A375 (cell line): ENCODE measurements around the gene CASP8AP2. TPM values are rescaled to one million over a fixed set of nuclear protein-coding genes. Genes with fewer than 3 reads are reported as not detected.

Experiments
- small RNA-seq: library from RNA; depleted of rRNA; stranded (forward); fragments of <200 nt; gene quantifications from one replicate; pipeline ENCODE3, GENCODE V24; 2014
- total RNA-seq: library from RNA; depleted of rRNA; stranded (reverse); fragments of >200 nt; shearing (Covaris generic); gene quantifications from 2 replicates; pipeline ENCODE4 v1.2.3, GENCODE V29; 2014; rRNA removed

The CASP8AP2 gene
- 9.7 and 11.0 TPM in 2 replicates for total RNA-seq

GRCh38 chr6:89829472-89830169 lies at the start of gene CASP8AP2:
Gene CASP8AP2 (plus strand): TSS chr6:89829880.

GRCh38 chr6:89819336-89820130 lies 10.1 kb upstream of the CASP8AP2 start, which contains the start of gene MDN1:
Gene MDN1 (minus strand): TSS chr6:89819794. CDS start chr6:89819607, 187 bp downstream.

GRCh38 chr6:89894169-89894568 lies 64.5 kb downstream of the CASP8AP2 start, which contains the start of gene GJA10:
Gene GJA10 (plus strand): TSS chr6:89894469. CDS start chr6:89894469, 0 bp downstream.

Small RNA genes within 50 kb of the gene (small RNA-seq; reads per million reads assigned to genes)
- gene DNAJC19P6 (not detected), gene RF00019 (not detected)

Other genes with a start within 250 kb of the CASP8AP2 start
- gene LYRM2, start 191.1 kb upstream of the CASP8AP2 start, total RNA-seq = 8.6 and 15.3 TPM in 2 replicates
- 15.9 and 17.9 TPM in 2 replicates for gene MDN1, start 10.1 kb upstream of the CASP8AP2 start, total RNA-seq
- gene GJA10, start 64.6 kb downstream of the CASP8AP2 start, total RNA-seq = not detected in 2 replicates